ENCODE results near the gene PGM2L1. TPM values are rescaled to one million over a fixed set of nuclear protein-coding genes. Genes with fewer than 3 reads are reported as not detected.

Gene PGM2L1
- total and polyA plus RNA-seq, 4 experiments from 2014 or later = 4.8 to 11.2 (median 8.1) TPM

DNA sequence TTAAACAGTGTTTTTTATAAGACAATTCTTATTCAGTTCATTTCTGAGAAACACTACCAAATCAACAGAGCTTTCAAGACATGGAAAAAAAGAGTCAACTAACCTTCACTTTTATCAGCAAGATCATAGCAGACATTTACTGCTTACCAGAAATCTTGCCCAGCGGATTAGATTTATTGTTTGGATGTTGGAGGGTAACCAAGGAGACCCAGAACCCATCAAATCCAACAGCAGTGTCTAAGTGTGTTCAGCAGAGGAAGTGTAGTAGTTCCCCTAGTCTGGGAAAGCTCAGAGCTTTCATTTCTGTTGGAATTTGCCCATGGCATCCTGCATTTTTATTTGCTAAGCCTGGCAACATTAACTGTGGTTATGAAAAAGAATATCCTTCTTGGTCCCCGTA, 2.4 kb upstream of the PGM2L1 start:
- no peaks in the 10 kb centered on the region for H3K36me3 ChIP-seq (ENCODE audit: insufficient read depth, low read length)
- CTCF ChIA-PET (ENCODE audit: partially characterized antibody) = interaction anchor here (1.1 to 4.9 kb wide), 2 partner anchors 11 to 49 kb away, joined by 4 to 32 read pairs; no protein-coding TSS in a partner anchor
- intact Hi-C loops (cut with micrococcal nuclease) = no loop called here
- H3K27me3 Mint-ChIP-seq = no peaks in the 10 kb centered on the region
- H3K9me3 Mint-ChIP-seq = peaks cover 0 to 1% (median 0%) of the 10 kb centered on the region in 8 donors
- no peak overlapping the region for H3K27ac ChIP-seq (ENCODE audit: low read depth, low read length)
- H3K4me3 ChIP-seq (ENCODE audit: low read length in 2 of 2) = no peak overlapping the region
- POLR2A ChIA-PET (ENCODE audit: partially characterized antibody) = no interaction called here
- no peaks in the 10 kb centered on the region for H3K9me3 ChIP-seq (ENCODE audit: control insufficient read depth in 1 of 2, low read length in 2 of 2)
- no peaks in the 10 kb centered on the region for H3K27me3 ChIP-seq (ENCODE audit: insufficient read depth, low read length)
- DNase-seq = no peak
- H3K36me3 Mint-ChIP-seq = peaks cover 0 to 8% of the 10 kb centered on the region in 2 donors
- H3K4me1 ChIP-seq (ENCODE audit: insufficient read depth, low read length) = peaks cover 15% of the 10 kb centered on the region
- no peak overlapping the region for H3K4me3 Mint-ChIP-seq
- H3K4me1 Mint-ChIP-seq = peaks cover 9 to 23% (median 15%) of the 10 kb centered on the region in 4 donors
- H3K27ac Mint-ChIP-seq = no peak overlapping the region

DNA sequence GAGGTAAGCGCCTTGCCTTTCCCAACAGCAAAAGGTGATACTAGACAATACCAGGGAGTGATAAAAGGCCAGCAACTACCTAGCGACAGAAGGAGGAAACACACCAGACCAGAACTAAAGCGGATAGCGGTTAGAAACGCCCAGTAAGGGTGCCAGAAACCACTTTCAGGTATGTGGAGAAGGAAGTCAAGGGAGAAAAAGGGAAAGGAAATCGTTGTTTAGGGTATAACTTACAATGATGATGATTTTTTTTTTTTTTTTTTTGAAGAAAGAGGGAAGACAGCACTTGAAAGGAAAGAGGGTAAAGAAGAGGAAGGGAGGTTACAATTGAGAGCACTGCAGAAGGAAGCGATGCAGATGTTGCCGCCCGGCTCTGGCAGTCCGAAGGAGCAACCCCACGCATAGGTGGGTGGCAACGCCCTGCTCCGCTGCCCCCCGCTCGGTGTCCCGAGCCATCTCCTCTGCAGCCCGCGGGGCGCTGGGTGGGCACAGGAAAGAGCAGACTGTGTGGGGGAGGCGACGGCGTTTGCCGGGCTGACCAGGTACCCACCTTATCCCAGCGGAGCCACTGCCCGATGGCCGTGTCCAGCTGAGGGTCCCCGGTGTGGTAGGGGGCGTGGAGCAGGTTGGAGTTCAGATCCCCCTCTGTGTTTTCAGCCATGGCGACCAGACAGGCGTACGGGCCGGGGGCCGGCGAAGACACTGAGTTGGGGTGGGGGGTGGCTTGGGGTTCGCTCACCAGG, 561 bp downstream of the PGM2L1 start:
- Mint-ChIP-seq H3K9me3 (peaks cover 0 to 1% (median 0%) of the 10 kb centered on the region in 8 donors), H3K27ac (peak overlapping the region; percentile 78 to 94 (median 92)), H3K4me3 (peak overlapping the region; percentile 90 to 100 (median 100)), H3K4me1 (peaks cover 18 to 38% (median 29%) of the 10 kb centered on the region in 4 donors), H3K27me3 (no peaks in the 10 kb centered on the region), H3K36me3 (peaks cover 0 to 8% of the 10 kb centered on the region in 2 donors)
- no peaks in the 10 kb centered on the region for H3K27me3 ChIP-seq (ENCODE audit: insufficient read depth, low read length)
- H3K27ac ChIP-seq (ENCODE audit: low read depth, low read length) = peak overlapping the region; percentile 80
- H3K36me3 ChIP-seq (ENCODE audit: insufficient read depth, low read length) = no peaks in the 10 kb centered on the region
- ChIA-PET CTCF (ENCODE audit: partially characterized antibody) (interaction anchor here (1.5 to 4.9 kb wide), 5 partner anchors 8 to 95 kb away, joined by 3 to 32 read pairs (median 9); partner anchors contain the start of gene LIPT2), POLR2A (ENCODE audit: partially characterized antibody) (interaction anchor here (0.9 to 2.6 kb wide), 8 partner anchors 9 to 618 kb away, joined by 3 to 40 read pairs (median 6); partner anchors contain the start of gene LIPT2)
- peak; percentile 54 to 65 (median 62) for DNase-seq
- peaks cover 20% of the 10 kb centered on the region for H3K4me1 ChIP-seq (ENCODE audit: insufficient read depth, low read length)
- no peaks in the 10 kb centered on the region for H3K9me3 ChIP-seq (ENCODE audit: control insufficient read depth in 1 of 2, low read length in 2 of 2)
- intact Hi-C loops (cut with micrococcal nuclease) = loop anchor here (1.0 to 10.0 kb wide), 8 partner anchors 9 to 636 kb away; partner anchors contain the start of genes C2CD3, LIPT2, POLD3 and PPME1
- H3K4me3 ChIP-seq (ENCODE audit: low read length in 2 of 2) = peak overlapping the region; percentile 81 to 83

DNA sequence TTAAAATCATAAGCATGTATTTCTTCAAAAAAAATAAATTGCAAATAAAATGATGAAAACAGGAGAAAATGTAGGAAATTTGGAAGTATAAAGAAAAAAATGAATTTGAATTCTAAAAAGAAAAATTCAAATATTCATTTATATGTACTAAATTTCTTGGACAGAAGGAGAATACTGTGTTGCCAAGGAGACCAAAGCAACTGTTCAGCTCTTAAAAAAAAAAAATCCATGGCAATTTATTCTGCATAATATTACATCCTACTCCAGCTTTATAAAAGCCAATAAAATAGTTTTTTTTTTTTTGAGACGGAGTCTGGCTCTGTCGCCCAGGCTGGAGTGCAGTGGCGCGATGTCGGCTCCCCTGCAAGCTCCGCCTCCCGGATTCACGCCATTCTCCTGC, 6.0 kb downstream of the PGM2L1 start:
- ChIA-PET CTCF (ENCODE audit: partially characterized antibody) (interaction anchor here (0.7 to 6.2 kb wide), 2 partner anchors 56 to 218 kb away, joined by 3 to 339 read pairs; no protein-coding TSS in a partner anchor), POLR2A (ENCODE audit: partially characterized antibody) (no interaction called here)
- Mint-ChIP-seq H3K9me3 (no peaks in the 10 kb centered on the region), H3K36me3 (no peaks in the 10 kb centered on the region), H3K27me3 (no peaks in the 10 kb centered on the region), H3K4me3 (no peak overlapping the region), H3K4me1 (peaks cover 29 to 50% (median 38%) of the 10 kb centered on the region in 4 donors), H3K27ac (no peak overlapping the region)
- Histone ChIP-seq H3K27ac (ENCODE audit: low read depth, low read length) (no peak overlapping the region), H3K9me3 (ENCODE audit: control insufficient read depth in 1 of 2, low read length in 2 of 2) (no peaks in the 10 kb centered on the region), H3K4me3 (ENCODE audit: low read length in 2 of 2) (no peak overlapping the region), H3K27me3 (ENCODE audit: insufficient read depth, low read length) (no peaks in the 10 kb centered on the region), H3K36me3 (ENCODE audit: insufficient read depth, low read length) (no peaks in the 10 kb centered on the region), H3K4me1 (ENCODE audit: insufficient read depth, low read length) (peaks cover 32% of the 10 kb centered on the region)
- DNase-seq = no peak
- intact Hi-C loops (cut with micrococcal nuclease) = loop anchor here (10.0 kb wide), 1 partner anchor 553 kb away; the partner anchor contains the start of genes SPCS2 and XRRA1

DNA sequence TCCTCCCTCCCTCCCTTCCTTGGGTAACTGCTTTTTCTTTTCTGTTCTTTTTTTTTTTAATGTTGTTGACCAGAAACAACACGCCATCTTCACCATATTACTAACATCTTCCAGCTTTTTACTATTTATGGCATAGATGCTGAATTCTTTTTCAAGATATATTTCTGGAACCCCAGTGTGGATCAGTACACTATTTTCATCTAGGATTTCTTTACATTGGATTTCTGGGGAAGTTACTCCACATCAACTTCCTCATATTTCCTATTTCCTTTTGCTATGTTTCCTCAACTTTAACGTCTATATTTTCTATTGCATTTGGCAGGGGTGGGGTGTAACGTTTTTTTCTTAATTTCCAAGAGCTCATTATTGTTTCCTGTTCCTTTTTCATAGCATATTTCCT, 7.0 kb downstream of the PGM2L1 start:
- H3K27ac ChIP-seq (ENCODE audit: low read depth, low read length) = no peak overlapping the region
- H3K4me3 Mint-ChIP-seq = peak overlapping the region in 1 of 8 donors; percentile 6
- peaks cover 29 to 42% (median 33%) of the 10 kb centered on the region in 4 donors for H3K4me1 Mint-ChIP-seq
- peaks cover 0 to 4% of the 10 kb centered on the region in 2 donors for H3K36me3 Mint-ChIP-seq
- no peaks in the 10 kb centered on the region for H3K9me3 ChIP-seq (ENCODE audit: control insufficient read depth in 1 of 2, low read length in 2 of 2)
- no peaks in the 10 kb centered on the region for H3K36me3 ChIP-seq (ENCODE audit: insufficient read depth, low read length)
- H3K27ac Mint-ChIP-seq = peak overlapping the region in 6 of 7 donors; percentile 1 to 70 (median 34)
- POLR2A ChIA-PET (ENCODE audit: partially characterized antibody) = interaction anchor here (1.3 kb wide), 1 partner anchor 101 kb away, joined by 5 read pairs; no protein-coding TSS in a partner anchor
- H3K4me3 ChIP-seq (ENCODE audit: low read length in 2 of 2) = no peak overlapping the region
- no peaks in the 10 kb centered on the region for H3K27me3 Mint-ChIP-seq
- CTCF ChIA-PET (ENCODE audit: partially characterized antibody) = interaction anchor here (6.2 kb wide), 1 partner anchor 57 kb away, joined by 339 read pairs; no protein-coding TSS in a partner anchor
- H3K27me3 ChIP-seq (ENCODE audit: insufficient read depth, low read length) = no peaks in the 10 kb centered on the region
- no peak for DNase-seq
- H3K4me1 ChIP-seq (ENCODE audit: insufficient read depth, low read length) = peaks cover 24% of the 10 kb centered on the region
- intact Hi-C loops (cut with micrococcal nuclease) = loop anchor here (10.0 kb wide), 1 partner anchor 554 kb away; the partner anchor contains the start of genes SPCS2 and XRRA1
- H3K9me3 Mint-ChIP-seq = no peaks in the 10 kb centered on the region

DNA sequence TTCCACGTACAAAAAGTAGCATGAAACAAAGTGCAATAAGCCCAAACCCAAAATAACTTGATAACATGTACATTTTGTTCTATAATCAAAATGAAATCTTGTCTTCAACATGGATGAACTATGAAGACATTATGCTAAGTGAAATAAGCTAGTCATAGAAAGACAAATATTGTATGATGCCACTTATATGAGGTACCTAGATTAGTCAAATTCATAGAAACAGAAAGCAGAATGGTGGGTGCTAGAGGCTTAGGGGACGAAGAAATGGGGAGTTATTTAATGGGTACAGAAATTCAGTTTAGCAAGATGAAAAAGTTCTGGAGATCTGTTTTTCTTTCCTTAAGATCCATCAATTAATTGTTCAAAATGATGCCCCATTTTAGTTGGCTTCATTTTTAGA, 7.5 kb downstream of the PGM2L1 start:
- DNase-seq = no peak
- peak overlapping the region in 4 of 8 donors; percentile 2 to 75 (median 26) for H3K4me3 Mint-ChIP-seq
- intact Hi-C loops (cut with micrococcal nuclease) = loop anchor here (10.0 kb wide), 1 partner anchor 554 kb away; the partner anchor contains the start of genes SPCS2 and XRRA1
- peaks cover 0 to 4% of the 10 kb centered on the region in 2 donors for H3K36me3 Mint-ChIP-seq
- no peaks in the 10 kb centered on the region for H3K9me3 ChIP-seq (ENCODE audit: control insufficient read depth in 1 of 2, low read length in 2 of 2)
- H3K9me3 Mint-ChIP-seq = no peaks in the 10 kb centered on the region
- ChIA-PET CTCF (ENCODE audit: partially characterized antibody) (interaction anchor here (0.8 to 6.2 kb wide), 5 partner anchors 8 to 135 kb away, joined by 3 to 339 read pairs (median 3); partner anchors contain the start of gene PGM2L1), POLR2A (ENCODE audit: partially characterized antibody) (interaction anchor here (0.6 to 1.3 kb wide), 3 partner anchors 8 to 102 kb away, joined by 3 to 5 read pairs (median 3); partner anchors contain the start of gene PGM2L1)
- no peaks in the 10 kb centered on the region for H3K27me3 ChIP-seq (ENCODE audit: insufficient read depth, low read length)
- no peak overlapping the region for H3K4me3 ChIP-seq (ENCODE audit: low read length in 2 of 2)
- H3K27ac ChIP-seq (ENCODE audit: low read depth, low read length) = no peak overlapping the region
- H3K4me1 Mint-ChIP-seq = peaks cover 29 to 42% (median 33%) of the 10 kb centered on the region in 4 donors
- H3K36me3 ChIP-seq (ENCODE audit: insufficient read depth, low read length) = no peaks in the 10 kb centered on the region
- peak overlapping the region in 4 of 7 donors; percentile 1 to 83 (median 24) for H3K27ac Mint-ChIP-seq
- peaks cover 24% of the 10 kb centered on the region for H3K4me1 ChIP-seq (ENCODE audit: insufficient read depth, low read length)
- H3K27me3 Mint-ChIP-seq = no peaks in the 10 kb centered on the region

DNA sequence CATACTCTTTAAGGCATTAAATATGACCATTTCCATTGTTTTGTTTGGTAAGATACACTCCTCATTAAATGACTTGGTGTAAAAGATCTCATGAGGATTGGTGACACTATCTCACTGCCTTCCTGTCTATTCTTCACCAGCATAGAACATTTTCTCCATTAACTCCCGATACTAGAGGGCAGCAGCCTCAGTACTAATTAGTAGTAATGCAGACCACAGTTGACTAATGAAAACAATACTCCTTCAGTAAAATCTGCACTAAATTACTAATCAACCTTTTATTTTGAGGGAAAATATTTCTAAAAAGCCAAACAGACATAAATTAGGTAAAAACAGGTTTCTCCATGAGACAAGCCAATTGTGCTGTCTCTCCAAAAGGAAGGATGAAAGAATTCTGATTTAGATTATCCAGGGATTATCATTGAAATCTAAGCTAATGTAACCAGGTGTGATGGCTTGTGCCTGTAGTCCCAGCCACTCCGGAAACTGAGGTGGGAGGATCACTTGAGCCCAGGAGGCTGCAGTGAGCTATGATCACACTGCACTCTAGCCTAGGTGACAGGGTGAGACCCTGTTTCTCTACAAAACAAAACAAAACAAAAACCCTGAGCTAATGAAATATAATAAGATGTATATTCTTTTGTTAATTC, 9.4 kb downstream of the PGM2L1 start:
- peak overlapping the region in 4 of 8 donors; percentile 17 to 53 (median 46) for H3K4me3 Mint-ChIP-seq
- peaks cover 0 to 4% of the 10 kb centered on the region in 2 donors for H3K36me3 Mint-ChIP-seq
- Histone ChIP-seq H3K27me3 (ENCODE audit: insufficient read depth, low read length) (no peaks in the 10 kb centered on the region), H3K9me3 (ENCODE audit: control insufficient read depth in 1 of 2, low read length in 2 of 2) (no peaks in the 10 kb centered on the region), H3K27ac (ENCODE audit: low read depth, low read length) (no peak overlapping the region), H3K36me3 (ENCODE audit: insufficient read depth, low read length) (no peaks in the 10 kb centered on the region), H3K4me1 (ENCODE audit: insufficient read depth, low read length) (peaks cover 19% of the 10 kb centered on the region), H3K4me3 (ENCODE audit: low read length in 2 of 2) (no peak overlapping the region)
- no peaks in the 10 kb centered on the region for H3K27me3 Mint-ChIP-seq
- intact Hi-C loops (cut with micrococcal nuclease) = loop anchor here (1.0 to 5.0 kb wide), 4 partner anchors 9 to 132 kb away; partner anchors contain the start of gene PGM2L1
- H3K4me1 Mint-ChIP-seq = peaks cover 23 to 32% (median 25%) of the 10 kb centered on the region in 4 donors
- H3K9me3 Mint-ChIP-seq = no peaks in the 10 kb centered on the region
- POLR2A ChIA-PET (ENCODE audit: partially characterized antibody) = interaction anchor here (0.9 to 1.2 kb wide), 3 partner anchors 10 to 105 kb away, joined by 3 to 11 read pairs (median 9); partner anchors contain the start of genes LIPT2 and PGM2L1
- peak; percentile 63 to 77 (median 70) for DNase-seq
- CTCF ChIA-PET (ENCODE audit: partially characterized antibody) = interaction anchor here (0.6 to 6.2 kb wide), 15 partner anchors 8 to 239 kb away, joined by 3 to 339 read pairs (median 4); partner anchors contain the start of gene PGM2L1
- H3K27ac Mint-ChIP-seq = peak overlapping the region in 6 of 7 donors; percentile 43 to 86 (median 68)
